H1 (cell line): ENCODE measurements around the gene ZIC5. TPM values are rescaled to one million over a fixed set of nuclear protein-coding genes. Genes with fewer than 3 reads are reported as not detected.

Source experiments
- CTCF ChIA-PET: fragments of 300-600 bp; sonication (Branson Sonifier 250); formaldehyde crosslinking; loops from one replicate; lab custom pipeline; 2021; ENCODE audit not compliant: partially characterized antibody; lab: Charles Lee
- POLR2A ChIA-PET: fragments of 300-600 bp; sonication (Branson Sonifier 250); formaldehyde crosslinking; loops from one replicate; lab custom pipeline; 2021; ENCODE audit warnings: inconsistent platforms; ENCODE audit not compliant: partially characterized antibody; lab: Charles Lee
- DNase-seq, 2 experiments: peaks; one replicate each; pipeline versions ENCODE4 v3.0.0 to v3.0.0-alpha.2; 2010 to 2022; ENCODE audit warnings: low spot score in 2 of 2, low read depth in 1 of 2, mixed read lengths in 1 of 2
- FAIRE-seq: peaks from 2 replicates; lab custom pipeline; 2011; peaks lifted over from hg19 to GRCh38; lab: Jason Lieb, UNC
- H2AFZ ChIP-seq: 2 replicates; pipeline ENCODE4 v1.8.1; 2012; ENCODE audit warnings: low read length, inconsistent platforms
- H2AK5ac ChIP-seq: 2 replicates; pipeline ENCODE4 v1.6.1; 2013; ENCODE audit warnings: low read depth, low read length
- H2BK120ac ChIP-seq: replicated peaks from 2 replicates; pipeline ENCODE3; 2013; ENCODE audit warnings: low read depth, low read length, inconsistent platforms
- H2BK12ac ChIP-seq: 2 replicates; pipeline ENCODE4 v1.6.1; 2013; ENCODE audit warnings: low read depth, low read length
- H2BK15ac ChIP-seq: 2 replicates; pipeline ENCODE4 v1.6.1; 2013; ENCODE audit warnings: low read length
- H2BK20ac ChIP-seq: 2 replicates; pipeline ENCODE4 v1.6.1; 2013; ENCODE audit warnings: low read length
- H2BK5ac ChIP-seq: 2 replicates; pipeline ENCODE4 v1.6.1; 2013; ENCODE audit warnings: low read depth, low read length
- H3K14ac ChIP-seq: 2 replicates; pipeline ENCODE4 v1.6.1; 2013; ENCODE audit warnings: inconsistent platforms; ENCODE audit not compliant: insufficient read length
- H3K18ac ChIP-seq: 2 replicates; pipeline ENCODE4 v1.6.1; 2013; ENCODE audit warnings: low read length; ENCODE audit errors: extremely low read depth
- H3K23ac ChIP-seq: 2 replicates; pipeline ENCODE4 v1.6.1; 2013; ENCODE audit warnings: inconsistent platforms; ENCODE audit not compliant: insufficient read length
- H3K23me2 ChIP-seq: 2 replicates; pipeline ENCODE4 v1.6.1; 2013; ENCODE audit warnings: low read depth, low read length
- H3K27ac ChIP-seq: 2 replicates; pipeline ENCODE4 v1.6.1; 2011; ENCODE audit warnings: low read depth, low read length, inconsistent platforms
- H3K27me3 ChIP-seq, 4 experiments: replicated peaks in 1 of 4; 1 replicate in 1 of 4; 2 replicates in 3 of 4; pipeline versions ENCODE4 v1.6.1 to v1.8.1; 2011 to 2013; ENCODE audit warnings: low read length in 3 of 4, mild to moderate bottlenecking in 3 of 4, inconsistent platforms in 2 of 4, mixed read lengths in 2 of 4, moderate library complexity in 1 of 4; ENCODE audit not compliant: control insufficient read depth in 3 of 4, insufficient read depth in 3 of 4; ENCODE audit errors: extremely low read depth in 1 of 4
- H3K36me3 ChIP-seq, 4 experiments: 2 replicates each; pipeline versions ENCODE4 v1.6.1 to v1.8.1; 2011 to 2013; ENCODE audit warnings: mild to moderate bottlenecking in 4 of 4, low read length in 3 of 4, moderate library complexity in 2 of 4, control low read depth in 1 of 4, inconsistent platforms in 1 of 4; ENCODE audit not compliant: insufficient read depth in 4 of 4, control insufficient read depth in 2 of 4
- H3K4ac ChIP-seq: replicated peaks from 2 replicates; pipeline ENCODE3; 2013; ENCODE audit warnings: low read length, low read depth, mixed read lengths, inconsistent platforms; ENCODE audit not compliant: insufficient read length
- H3K4me1 ChIP-seq, 4 experiments: replicated peaks in 1 of 4; 1 replicate in 1 of 4; 2 replicates in 3 of 4; pipeline versions ENCODE4 v1.6.1 to v1.8.1; 2011 to 2013; ENCODE audit warnings: low read length in 3 of 4, inconsistent platforms in 2 of 4, mixed read lengths in 1 of 4; ENCODE audit not compliant: insufficient read depth in 4 of 4, control insufficient read depth in 3 of 4
- H3K4me2 ChIP-seq, 2 experiments: 2 replicates each; pipeline versions ENCODE4 v1.6.1 to v1.8.1; 2011 to 2013; ENCODE audit warnings: low read depth in 2 of 2, low read length in 2 of 2, control low read depth in 1 of 2, inconsistent platforms in 1 of 2, mild to moderate bottlenecking in 1 of 2; ENCODE audit not compliant: insufficient read depth in 1 of 2
- H3K4me3 ChIP-seq, 4 experiments: fragments of 200-600, 300-600 bp in 1 of 4; sonication (generic), shearing (Covaris generic), sonication (Bioruptor Twin) in 1 of 4; 2 replicates each; pipeline versions ENCODE4 v1.5.1 to v1.8.1; 2011 to 2016; ENCODE audit warnings: low read length in 4 of 4, low read depth in 3 of 4, control low read depth in 2 of 4, inconsistent platforms in 2 of 4, mild to moderate bottlenecking in 2 of 4, mixed read lengths in 1 of 4, moderate library complexity in 1 of 4; ENCODE audit not compliant: insufficient read depth in 2 of 4; ENCODE audit errors: extremely low read depth in 1 of 4
- H3K56ac ChIP-seq: replicated peaks from 2 replicates; pipeline ENCODE3; 2013; ENCODE audit warnings: low read depth, mild to moderate bottlenecking, mixed read lengths, low read length, inconsistent platforms; ENCODE audit not compliant: insufficient read length
- H3K79me1 ChIP-seq: 2 replicates; pipeline ENCODE4 v1.6.1; 2013; ENCODE audit warnings: low read depth, low read length, control low read depth
- H3K79me2 ChIP-seq, 2 experiments: 2 replicates each; pipeline versions ENCODE4 v1.6.1 to v1.8.1; 2012 to 2013; ENCODE audit warnings: low read length in 2 of 2, mild to moderate bottlenecking in 2 of 2, inconsistent platforms in 1 of 2; ENCODE audit not compliant: insufficient read depth in 2 of 2, control insufficient read depth in 1 of 2
- H3K9ac ChIP-seq, 4 experiments: replicated peaks in 1 of 4; 1 replicate in 1 of 4; 2 replicates in 3 of 4; pipeline versions ENCODE4 v1.6.1 to v1.8.1; 2011 to 2013; ENCODE audit warnings: low read depth in 3 of 4, low read length in 3 of 4, control low read depth in 2 of 4, mild to moderate bottlenecking in 2 of 4, moderate library complexity in 2 of 4, inconsistent platforms in 1 of 4; ENCODE audit errors: extremely low read depth in 1 of 4
- H3K9me3 ChIP-seq, 2 experiments: 2 replicates each; pipeline versions ENCODE4 v1.6.1 to v1.8.1; 2012 to 2013; ENCODE audit warnings: mild to moderate bottlenecking in 2 of 2, moderate library complexity in 2 of 2, control low read depth in 1 of 2, inconsistent platforms in 1 of 2, low read depth in 1 of 2, low read length in 1 of 2, mixed read lengths in 1 of 2; ENCODE audit not compliant: insufficient read depth in 2 of 2
- H4K20me1 ChIP-seq, 2 experiments: replicated peaks in 1 of 2; 2 replicates each; pipeline versions ENCODE3 to v1.8.1; 2011 to 2013; ENCODE audit warnings: inconsistent platforms in 2 of 2, low read length in 2 of 2, mild to moderate bottlenecking in 1 of 2; ENCODE audit not compliant: insufficient read depth in 2 of 2, control insufficient read depth in 1 of 2
- H4K5ac ChIP-seq: 2 replicates; pipeline ENCODE4 v1.6.1; 2013; ENCODE audit warnings: low read length, low read depth, mixed read lengths, inconsistent platforms; ENCODE audit not compliant: insufficient read length
- H4K8ac ChIP-seq: 2 replicates; pipeline ENCODE4 v1.8.0; 2013; ENCODE audit warnings: mild to moderate bottlenecking, moderate library complexity, low read length, inconsistent platforms; ENCODE audit not compliant: insufficient read depth; ENCODE audit errors: extremely low read depth
- H4K91ac ChIP-seq: replicated peaks from 2 replicates; pipeline ENCODE3; 2013; ENCODE audit warnings: low read length, mixed read lengths, inconsistent platforms; ENCODE audit not compliant: insufficient read length
- BRCA1 ChIP-seq: IDR thresholded peaks from 2 replicates; pipeline ENCODE4 v1.6.1; 2012; ENCODE audit warnings: low read depth, low read length, improper control_type of control experiment
- GABPA ChIP-seq: IDR thresholded peaks from 2 replicates; pipeline ENCODE4 v1.6.1; 2011; ENCODE audit warnings: mild to moderate bottlenecking, low read length, moderate library complexity, borderline replicate concordance; ENCODE audit not compliant: insufficient read depth
- JUND ChIP-seq: IDR thresholded peaks from 2 replicates; pipeline ENCODE4 v1.6.1; 2011; ENCODE audit warnings: mild to moderate bottlenecking, improper control_type of control experiment, low read length
- WGBS, 2 experiments: shearing (Covaris generic) in 1 of 2; methylation state at CpG; one replicate each; pipeline versions ENCODE4 v1.1.6 to v1.1.7; 2013 to 2015; ENCODE audit warnings: low lambda C conversion rate in 2 of 2, mixed read lengths in 2 of 2, inconsistent platforms in 1 of 2, low coverage in 1 of 2, missing lambda C conversion rate in 1 of 2; ENCODE audit not compliant: insufficient replicate concordance in 2 of 2, insufficient coverage in 1 of 2, insufficient read length in 1 of 2; ENCODE audit errors: extremely low coverage in 1 of 2, missing lambda C conversion rate in 1 of 2; 5-methylcytosine and 5-hydroxymethylcytosine counted together
- polyA plus RNA-seq, 7 experiments: library from polyadenylated mRNA; depleted of rRNA in 3 of 7; stranded (reverse) in 5 of 7; unstranded in 2 of 7; fragments of >200 nt in 5 of 7; fragments of 200-250 nt in 2 of 7; gene quantifications; 1 replicate in 5 of 7; 2 replicates in 1 of 7; 4 replicates in 1 of 7; pipeline versions ENCODE4 v1.2.1 to v1.2.3, GENCODE V29; 2011 to 2013; ENCODE audit warnings: missing spikeins in 2 of 7, mixed read lengths in 2 of 7
- total RNA-seq: library from RNA; stranded (reverse); fragmentation: NEBNext Ultra II Directional; extraction: Animal tissue kit (Norgen Biotek cat#: 25700); gene quantifications from 2 replicates; pipeline ENCODE4 v1.2.1, GENCODE V29; 2021

ZIC5 gene
- total and polyA plus RNA-seq, 2 of the 8 experiments (the other 6 are each of a cell fraction or from before 2014, with no cell fraction given): 14.2 to 52.7 TPM

- H4K20me1 ChIP-seq: no peaks in the 10 kb centered on the region
- H3K27me3 ChIP-seq: no peaks in the 10 kb centered on the region
- TF ChIP-seq GABPA: no peak
- no peak for TF ChIP-seq BRCA1
- TF ChIP-seq JUND: no peak
- CTCF ChIA-PET: interaction anchor here (2.1 to 2.8 kb wide), 2 partner anchors 48 to 291 kb away, joined by 6 to 7 read pairs; no protein-coding TSS in a partner anchor
- no peak overlapping the region for H2BK20ac ChIP-seq
- H2BK120ac ChIP-seq: no peak overlapping the region
- H3K4me2 ChIP-seq: no peak overlapping the region
- H3K27ac ChIP-seq: no peak overlapping the region
- H3K56ac ChIP-seq: no peak overlapping the region
- no peak overlapping the region for H3K9ac ChIP-seq
- no peaks in the 10 kb centered on the region for H3K79me2 ChIP-seq
- H4K8ac ChIP-seq: no peak overlapping the region
- DNase-seq (no peak), FAIRE-seq (no peak)
- H2AFZ ChIP-seq: no peak overlapping the region
- H3K14ac ChIP-seq: no peak overlapping the region
- 100% methylated on average over 2 of the region's 2 CpGs; no CpG with 5 or more reads in 1 of the 2 experiments for WGBS, 2 experiments
- H3K18ac ChIP-seq: no peak overlapping the region
- no peak overlapping the region for H4K5ac ChIP-seq
- H2BK15ac ChIP-seq: no peak overlapping the region
- no peak overlapping the region for H3K23ac ChIP-seq
- H4K91ac ChIP-seq: no peak overlapping the region
- H2AK5ac ChIP-seq: no peak overlapping the region
- H3K79me1 ChIP-seq: no peaks in the 10 kb centered on the region
- H2BK5ac ChIP-seq: no peak overlapping the region
- H3K9me3 ChIP-seq: no peaks in the 10 kb centered on the region
- H3K36me3 ChIP-seq: no peaks in the 10 kb centered on the region
- no peak overlapping the region for H3K4me3 ChIP-seq
- H3K4me1 ChIP-seq: peaks cover 1 to 3% (median 2%) of the 10 kb centered on the region in 4 experiments; a peak in 3 of 7 replicates
- no peak overlapping the region for H3K4ac ChIP-seq
- no peak overlapping the region for H2BK12ac ChIP-seq
- H3K23me2 ChIP-seq: no peaks in the 10 kb centered on the region
- POLR2A ChIA-PET: interaction anchor here (1.8 kb wide), 1 partner anchor 10 kb away, joined by 6 read pairs; no protein-coding TSS in a partner anchor
These were observed 23.9 kb downstream of the ZIC5 start for GRCh38 chr13:99947666-99948065.
